HG03378 (cell line): ENCODE results near the gene DRC3.
"Not testable (repeated sequence)": the region's sequence is repeated elsewhere in the genome, so short reads cannot be mapped to it uniquely, and the experiment has no call there.

Experiments
- ATAC-seq: cut with Tn5 transposase; IDR thresholded peaks from one replicate; pipeline ENCODE4 v1.9.1; 2021; ENCODE audit warnings: mild to moderate bottlenecking, moderate library complexity; ENCODE audit not compliant: unreplicated experiment

The DRC3 gene

DNA sequence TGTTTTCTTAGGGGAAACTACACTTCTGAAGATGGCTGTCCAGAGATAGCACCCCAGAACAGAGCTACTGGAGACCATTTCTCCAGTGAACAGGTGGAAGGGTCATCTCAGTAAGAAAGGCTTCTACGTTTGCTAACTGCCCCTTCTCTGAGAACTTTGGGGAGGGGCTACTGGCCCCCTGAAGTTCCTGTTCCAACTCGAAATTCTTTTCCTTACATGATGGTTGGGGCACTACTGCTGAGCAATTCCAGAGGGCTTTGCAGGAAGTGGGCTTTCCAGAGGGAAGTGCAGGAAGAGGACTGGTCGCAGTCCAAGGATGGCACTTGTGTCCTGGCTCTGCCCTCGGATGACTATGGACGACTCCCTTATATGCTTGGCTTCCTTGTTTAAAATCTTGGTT is 31.6 kb upstream of the DRC3 start:
- no peak for ATAC-seq

DNA sequence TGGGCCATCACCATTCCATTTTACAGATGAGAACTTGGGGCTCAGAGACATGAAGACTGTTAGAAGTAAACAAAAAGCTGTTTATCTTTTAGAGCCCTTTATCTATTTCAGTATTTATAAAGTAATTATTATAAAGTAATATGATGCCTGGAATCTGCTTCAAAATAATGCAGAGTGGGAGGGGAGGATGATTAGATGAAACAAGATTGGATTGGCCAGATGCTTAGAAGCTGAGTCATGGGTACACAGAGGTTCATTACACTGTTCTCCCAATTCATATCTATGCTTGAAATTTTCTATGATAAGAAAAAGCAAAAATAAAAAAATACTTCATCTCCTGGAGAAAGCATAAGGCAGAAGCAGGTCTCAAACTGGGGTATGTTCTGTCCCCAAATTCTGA is 29.8 kb upstream of the DRC3 start:
- no peak for ATAC-seq

DNA sequence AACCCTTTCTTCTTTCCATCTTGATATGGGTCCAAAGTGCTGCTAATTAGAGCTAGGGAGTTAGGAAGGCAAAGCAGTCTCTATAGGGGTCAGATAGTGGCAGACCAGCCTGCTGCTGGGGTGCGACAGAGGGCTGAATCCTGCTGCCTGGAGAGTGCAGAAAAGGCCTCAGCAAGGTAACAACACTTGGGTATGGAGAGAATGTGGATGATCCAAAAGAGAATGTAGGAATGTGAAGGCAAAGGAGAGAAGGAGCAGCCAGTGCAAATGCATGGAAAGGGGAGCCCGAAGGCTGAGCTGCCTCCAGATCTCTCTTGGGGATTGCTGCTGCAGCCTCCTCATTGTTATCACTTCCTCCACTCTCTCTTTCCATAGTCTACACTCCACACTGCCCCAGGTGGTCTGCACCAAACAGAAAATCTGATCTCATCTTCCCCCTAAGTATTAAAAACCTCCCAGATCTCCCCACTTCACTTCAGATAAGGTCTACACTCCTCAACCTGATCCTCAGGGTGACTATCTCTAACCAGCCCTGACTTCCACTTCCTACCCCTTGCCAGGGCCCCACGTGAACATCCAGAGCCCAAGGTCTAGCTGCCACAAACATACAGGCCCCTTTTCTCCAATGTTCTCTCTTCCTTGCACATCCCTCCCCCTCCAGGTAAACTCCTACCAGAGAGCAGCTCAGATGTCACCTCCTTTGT is 29.2 kb upstream of the DRC3 start:
- no peak for ATAC-seq

DNA sequence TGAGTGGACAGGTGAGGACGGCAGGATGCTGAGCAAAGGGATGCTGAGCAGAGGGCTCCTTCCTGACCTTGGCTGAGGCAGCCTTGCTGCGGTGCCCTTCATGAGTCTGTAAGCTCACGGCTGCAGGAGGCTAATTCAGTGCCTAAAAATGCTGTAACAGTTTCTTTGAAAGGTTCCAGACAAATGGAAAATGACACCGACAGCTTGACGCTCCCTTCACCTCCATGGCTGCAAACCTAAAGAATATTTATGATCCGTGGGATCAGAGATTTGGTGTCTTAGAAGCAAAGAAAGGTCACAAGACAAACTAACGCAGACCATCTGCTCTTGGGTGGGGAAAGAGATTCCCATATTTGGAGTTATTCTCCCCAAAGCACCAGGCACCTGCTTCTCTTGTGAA is 28.4 kb upstream of the DRC3 start:
- ATAC-seq: no peak

DNA sequence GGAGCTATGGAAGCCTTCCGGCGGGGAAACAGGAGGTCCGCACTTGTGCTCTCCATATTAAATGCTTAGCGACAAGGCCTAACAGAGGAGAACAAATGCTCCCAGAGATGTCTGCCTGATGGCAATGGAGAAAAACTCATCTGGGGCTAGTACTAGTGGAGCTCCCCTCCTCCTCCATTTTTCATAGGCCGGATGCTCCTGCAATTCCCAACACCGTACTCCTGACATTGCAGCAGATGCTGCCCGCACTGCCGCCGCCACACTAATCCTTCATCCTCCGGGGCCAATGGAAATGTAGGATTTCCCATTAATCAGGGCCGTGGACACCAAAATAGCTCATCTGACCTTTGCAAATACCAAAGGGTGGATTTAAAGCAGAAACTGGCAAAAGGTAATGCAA is 27.9 kb upstream of the DRC3 start:
- no peak for ATAC-seq

DNA sequence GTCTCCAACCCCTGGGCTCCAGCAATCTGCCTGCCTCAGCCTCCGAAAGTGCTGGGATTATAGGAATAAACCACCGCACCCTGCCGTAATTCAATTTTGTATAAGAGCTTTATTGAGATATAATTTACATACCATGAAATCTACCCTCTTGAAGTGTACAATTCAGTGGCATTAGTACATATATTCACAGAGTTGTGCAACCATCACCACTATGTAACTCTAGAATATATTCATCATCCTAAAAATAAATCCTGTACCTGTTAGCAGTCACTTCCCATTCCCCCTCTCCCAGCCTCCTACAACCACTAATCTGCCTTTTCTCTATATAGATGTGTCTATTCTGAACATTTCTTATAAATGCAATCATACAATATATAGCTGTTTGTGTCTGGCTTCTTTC is 26.6 kb upstream of the DRC3 start:
- ATAC-seq: no peak

DNA sequence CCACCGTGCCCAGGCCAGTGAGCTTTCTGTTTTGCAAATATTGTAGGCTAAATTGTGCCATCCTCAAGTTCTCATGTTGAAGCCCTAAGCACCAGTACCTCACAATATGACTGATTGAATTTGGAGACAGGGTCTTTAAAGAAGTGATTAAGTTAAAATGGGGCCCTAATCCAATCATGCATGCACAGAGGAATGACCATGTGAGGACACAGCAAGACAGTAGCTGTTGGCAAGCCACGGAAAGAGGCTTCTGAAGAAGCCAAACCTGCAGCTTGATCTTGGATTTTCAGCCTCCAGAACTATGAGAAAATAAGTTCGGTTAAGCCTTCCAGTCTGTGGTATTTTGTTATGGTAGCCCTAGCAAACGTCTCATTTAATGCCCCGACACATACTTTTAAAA is 25.4 kb upstream of the DRC3 start:
- no peak for ATAC-seq

DNA sequence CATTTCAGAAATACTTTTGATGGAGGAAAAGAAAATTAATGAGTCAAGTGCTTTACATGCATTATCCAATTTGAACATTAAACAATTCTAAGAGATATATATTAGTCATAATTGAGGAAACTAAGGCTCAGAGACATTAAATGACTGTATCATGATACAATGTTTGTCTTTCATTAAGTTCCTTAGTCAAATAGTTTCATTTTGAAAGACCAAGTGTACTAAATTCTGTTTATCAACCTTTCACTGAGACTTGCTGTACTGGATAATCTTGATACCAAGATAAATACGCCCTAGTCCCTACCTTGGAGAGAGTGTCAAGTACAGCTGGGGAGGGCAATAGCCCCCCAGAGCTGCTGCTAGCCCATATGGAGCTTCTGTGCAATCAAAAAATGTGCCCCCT is 24.7 kb upstream of the DRC3 start:
- ATAC-seq: no peak

DNA sequence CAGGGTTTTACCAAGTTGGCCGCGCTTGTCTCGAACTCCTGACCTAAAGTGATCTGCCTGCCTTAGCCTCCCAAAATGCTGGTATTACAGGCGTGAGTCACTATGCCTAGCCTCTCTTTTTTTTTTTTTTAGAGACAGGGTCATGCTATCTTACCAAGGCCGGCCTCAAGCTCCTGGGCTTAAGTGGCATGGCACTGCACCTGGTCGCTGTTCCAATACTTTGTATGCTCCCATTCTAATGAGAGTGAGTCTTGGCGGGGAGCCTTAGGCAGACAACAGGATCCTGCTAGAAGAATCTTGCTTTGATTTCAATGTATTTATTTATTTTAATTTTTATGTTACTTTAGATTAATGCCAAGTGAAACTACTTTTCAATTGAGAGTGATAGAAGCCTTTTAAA is 22.3 kb upstream of the DRC3 start:
- no peak for ATAC-seq

DNA sequence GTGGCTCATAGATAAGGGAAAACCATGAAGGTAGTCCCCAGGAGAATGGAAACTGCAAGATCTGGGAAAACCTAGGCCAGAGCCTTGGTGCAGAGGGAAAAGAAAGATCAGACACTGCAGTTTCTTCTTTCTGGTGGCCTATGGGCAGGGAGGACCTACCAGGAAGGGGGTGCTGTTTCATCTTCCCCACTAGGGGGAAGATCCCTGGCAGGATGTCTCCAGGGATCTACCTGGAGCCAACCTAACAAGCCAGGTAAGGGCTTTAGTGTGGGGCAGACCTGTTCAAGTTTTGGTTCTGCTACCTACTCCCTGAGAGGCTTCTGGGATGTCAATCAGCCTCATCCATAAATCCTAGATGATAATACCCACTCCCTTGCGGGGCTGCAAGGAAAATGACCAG is 21.9 kb upstream of the DRC3 start:
- ATAC-seq: no peak

DNA sequence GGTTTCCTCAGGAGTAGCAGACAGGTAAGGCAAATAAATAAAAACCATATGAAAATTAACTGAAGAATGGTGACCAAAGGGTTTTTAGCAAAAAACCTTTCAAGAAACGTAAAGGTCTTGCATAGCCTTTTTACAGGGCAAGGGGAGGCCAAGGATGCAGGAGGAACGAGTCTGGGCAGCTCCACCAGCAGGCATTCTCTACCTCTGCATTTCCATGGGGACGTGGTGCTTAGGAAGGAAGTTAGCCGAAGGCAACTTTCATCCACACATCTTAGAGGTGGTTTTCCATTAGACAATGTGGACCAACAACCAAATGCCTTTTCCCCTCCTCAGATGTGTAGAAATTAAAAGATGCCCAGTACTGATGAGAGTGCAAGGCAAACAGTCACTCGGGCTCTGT is 21.1 kb upstream of the DRC3 start:
- ATAC-seq: no peak

DNA sequence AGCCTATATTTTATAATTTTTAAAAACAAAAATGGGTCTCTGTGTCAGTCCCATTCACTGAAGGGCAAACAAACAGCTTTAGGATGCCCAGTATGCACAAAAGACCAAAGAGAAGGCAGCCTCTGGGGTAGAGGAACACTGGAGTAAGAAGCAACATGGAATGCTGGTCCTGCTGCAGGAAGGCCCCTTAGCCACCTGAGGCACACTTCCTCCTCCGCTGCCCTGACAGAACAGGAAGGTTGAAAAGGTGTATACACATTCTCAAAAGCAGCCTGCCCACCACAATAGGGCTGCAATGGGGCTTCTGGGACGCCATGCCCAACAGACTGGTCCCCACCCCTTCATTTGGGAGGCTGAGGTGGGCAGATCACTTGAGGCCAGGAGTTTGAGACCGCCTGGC is 20.0 kb upstream of the DRC3 start:
- no peak for ATAC-seq

DNA sequence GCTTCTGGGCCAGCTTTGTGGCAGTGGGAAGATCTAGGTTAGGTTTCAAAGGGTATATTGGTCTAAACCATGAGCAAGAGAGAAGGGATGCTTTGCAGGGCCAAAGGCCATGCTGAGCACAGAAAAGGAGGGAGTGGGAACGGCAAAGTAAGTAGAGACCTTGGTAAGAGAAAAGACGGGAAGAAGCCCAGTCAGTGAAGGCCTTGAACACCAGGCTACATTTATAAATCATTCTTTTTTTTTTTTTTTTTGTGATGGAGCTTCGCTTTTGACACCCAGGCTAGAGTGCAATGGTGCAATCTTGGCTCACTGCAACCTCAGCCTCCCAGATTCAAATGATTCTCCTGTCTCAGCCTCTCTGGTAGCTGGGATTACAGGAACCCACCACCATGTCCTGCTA is 18.6 kb upstream of the DRC3 start:
- no peak for ATAC-seq

DNA sequence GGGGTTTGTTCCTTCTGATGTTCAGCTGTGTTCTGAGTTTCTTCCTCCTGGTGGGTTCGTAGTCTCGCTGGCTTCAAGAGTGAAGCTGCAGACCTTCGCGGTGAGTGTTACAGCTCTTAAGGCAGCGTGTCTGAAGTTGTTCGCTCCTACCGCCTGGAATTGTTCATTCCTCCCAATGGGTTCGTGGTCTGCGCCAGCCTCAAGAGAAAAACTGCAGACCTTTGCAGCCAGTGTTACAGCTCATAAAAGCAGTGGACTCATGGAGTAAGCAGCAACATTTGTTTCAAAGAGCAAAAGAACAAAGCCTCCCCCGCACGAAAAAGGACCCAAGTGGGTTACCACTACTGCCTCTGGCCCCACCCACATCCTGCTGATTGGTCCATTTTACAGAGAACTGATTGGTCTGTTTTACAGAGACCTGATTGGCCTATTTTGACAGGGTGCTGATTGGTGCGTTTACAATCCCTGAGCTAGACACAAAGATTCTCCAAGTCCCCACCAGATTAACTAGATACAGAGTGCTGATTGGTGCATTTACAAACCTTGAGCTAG is 16.8 kb upstream of the DRC3 start:
- not testable (repeated sequence) for ATAC-seq

DNA sequence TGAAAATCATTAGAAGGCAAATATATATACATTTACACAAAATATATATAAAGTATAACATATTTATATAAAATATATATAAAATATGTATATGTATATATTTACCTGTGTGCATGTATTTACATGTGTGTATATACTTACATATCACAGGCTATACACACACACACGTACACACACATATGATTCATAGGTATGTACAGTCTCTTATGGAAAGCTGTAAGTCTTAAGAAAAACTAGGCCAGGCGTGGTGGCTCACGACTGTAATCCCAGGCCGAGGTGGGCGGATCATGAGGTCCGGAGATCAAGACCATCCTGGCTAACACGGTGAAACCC is 15.1 kb upstream of the DRC3 start:
- no peak for ATAC-seq

DNA sequence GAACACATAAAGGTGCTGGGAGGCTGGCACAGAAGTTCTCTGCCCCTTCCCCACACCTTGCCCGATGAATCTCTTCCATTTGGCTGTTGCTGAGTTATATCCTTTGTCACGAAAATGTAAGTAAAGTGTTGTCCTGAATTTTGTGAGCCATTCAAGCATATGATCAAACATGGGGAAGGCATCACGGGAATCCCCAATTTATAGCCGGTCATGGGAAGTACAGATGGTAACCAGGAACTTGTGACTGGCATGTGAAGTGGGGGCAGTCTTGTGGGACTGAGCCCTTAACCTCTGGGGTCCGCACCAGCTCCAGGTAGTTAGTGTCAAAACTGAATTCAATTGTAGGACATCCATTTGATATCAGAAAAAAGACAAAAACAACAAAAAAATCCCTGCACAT is 13.7 kb upstream of the DRC3 start:
- ATAC-seq: no peak

DNA sequence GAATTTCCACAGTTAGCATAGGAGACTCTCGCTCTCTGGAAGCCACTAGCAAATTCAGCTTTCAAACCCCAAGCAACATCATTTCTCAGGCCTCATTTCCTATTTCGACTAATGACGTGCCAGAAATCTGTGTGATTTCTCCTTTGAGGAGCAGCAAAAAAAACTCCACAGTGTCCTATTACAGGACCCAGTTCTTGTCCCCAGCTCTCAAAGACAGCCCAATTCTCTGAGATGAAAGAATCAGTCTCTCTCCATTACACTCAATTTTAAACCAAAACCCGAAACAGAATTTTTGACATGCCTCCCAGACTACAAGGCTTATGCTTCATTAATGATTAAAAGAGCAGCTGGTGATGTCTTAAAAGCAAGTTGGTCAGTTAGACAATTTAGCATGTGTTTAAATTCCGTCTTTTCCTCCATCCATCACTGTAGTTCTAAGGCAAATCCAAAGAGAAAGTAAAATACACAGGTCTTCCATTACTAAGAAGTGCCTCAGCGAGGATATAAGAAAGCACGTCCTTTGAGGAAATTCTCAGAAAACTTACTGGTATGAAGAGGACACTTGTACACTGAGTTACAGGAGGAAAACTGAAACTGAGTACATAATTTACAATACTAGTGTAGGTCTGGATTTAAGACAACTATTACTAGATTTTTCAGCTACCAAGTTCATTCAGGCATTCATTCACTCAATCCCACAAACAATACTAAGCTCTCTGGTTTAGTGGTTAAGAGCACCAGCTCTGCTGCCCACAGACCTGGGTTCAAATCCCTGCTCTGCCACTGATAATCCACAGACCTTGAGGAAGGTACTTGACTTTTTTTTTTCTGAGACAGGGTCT is 12.9 kb upstream of the DRC3 start:
- ATAC-seq: peak; percentile 49

DNA sequence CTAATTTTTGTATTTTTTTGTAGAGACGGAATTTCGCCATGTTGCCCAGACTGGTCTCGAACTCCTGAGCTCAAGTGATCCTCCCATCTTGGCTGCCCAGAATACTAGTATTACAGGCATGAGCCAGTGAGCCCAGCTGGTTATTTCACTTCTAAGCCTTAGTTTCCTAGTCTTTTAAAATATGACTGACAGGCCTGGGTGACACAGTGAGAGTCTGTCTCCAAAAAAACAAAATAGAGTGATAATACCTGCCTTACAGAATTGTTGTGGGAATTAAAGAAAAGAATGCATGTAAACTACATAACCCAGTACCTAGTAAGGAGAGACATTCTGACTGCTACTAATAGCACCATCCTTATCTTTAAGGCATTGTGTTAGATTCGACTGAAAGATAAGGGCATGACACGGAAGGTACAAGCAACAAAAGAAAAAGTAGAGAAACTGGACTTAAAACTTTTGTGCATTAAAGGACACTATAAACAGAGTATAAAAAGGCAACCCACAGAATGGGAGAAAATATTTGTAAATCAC is 12.1 kb upstream of the DRC3 start:
- ATAC-seq: no peak

DNA sequence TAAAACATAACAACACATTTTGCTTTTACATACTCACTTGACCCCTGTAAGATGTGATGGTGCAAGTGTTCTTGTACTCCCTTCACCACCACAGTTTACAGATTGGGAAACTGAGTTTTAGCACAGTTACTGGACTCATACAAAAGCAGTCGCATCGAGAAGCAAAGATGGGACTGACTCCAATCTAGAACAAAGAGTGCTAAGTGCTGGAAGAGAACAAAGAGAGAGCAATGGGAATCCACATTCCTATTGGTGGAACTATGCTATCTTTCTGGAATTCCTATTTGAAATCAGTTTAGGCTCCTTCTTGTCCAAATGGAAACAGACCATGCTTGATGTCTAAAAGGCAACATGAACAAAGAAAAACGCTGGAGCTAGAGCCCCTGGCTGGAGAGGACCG is 9.6 kb upstream of the DRC3 start:
- ATAC-seq: no peak

DNA sequence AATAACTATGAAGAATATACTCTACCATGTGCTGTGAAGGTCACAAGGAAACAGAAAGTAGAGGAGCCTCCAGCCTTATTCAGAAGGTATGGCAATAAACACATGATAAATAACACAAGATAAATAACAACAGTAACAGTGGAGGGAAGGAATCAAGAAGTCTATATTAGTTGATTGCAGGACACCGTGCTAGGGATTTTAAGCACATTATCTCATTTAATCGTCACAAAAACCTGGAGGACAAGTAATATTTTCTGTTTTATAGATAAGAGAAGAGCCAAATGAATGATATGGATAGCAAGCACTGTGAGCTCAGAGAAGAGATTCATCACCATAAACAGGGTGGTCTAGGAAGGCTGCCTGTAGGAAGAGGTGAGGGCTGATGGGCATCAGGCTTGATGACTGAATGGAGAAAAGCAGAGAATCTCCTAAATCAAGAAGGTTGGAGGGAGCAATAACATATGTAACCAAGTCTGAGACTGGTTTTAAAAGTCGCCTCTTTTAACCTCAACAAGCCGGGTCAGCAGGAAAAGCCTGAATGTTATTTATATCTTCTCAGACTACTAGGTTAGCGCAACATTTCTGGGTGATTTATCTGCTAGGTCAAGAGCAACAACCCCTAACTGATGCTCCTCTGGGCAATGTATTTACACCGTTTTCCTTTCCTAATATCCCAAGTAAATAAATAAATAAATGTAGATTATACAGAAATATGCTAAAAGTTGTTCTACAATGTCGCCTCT is 8.8 kb upstream of the DRC3 start:
- no peak for ATAC-seq

DNA sequence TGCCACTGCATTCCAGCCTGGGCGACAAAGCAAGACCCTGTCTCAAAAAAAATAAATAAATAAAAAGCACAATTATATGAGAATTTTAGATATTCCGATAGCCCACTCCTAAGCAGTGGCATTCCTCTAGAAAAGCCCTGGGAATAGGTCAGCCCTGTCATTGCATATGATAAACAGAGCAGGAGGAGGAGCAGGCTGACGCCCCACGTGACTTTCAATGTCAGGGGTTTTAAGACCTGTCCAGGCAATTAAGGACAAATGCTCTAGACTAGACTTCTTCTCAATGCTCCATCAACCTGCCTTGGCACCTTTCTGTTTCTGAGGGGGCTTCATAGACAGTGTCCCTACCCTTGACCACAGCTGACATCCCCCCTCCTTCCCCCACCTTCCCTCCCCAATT is 8.0 kb upstream of the DRC3 start:
- ATAC-seq: no peak
